GM18873 (cell line): ENCODE results near the gene LARP4.
A peak's percentile ranks its signal among the peaks of the same experiment; 100 is the strongest.
"Not testable (repeated sequence)": the region's sequence is repeated elsewhere in the genome, so short reads cannot be mapped to it uniquely, and the experiment has no call there.

Experiments
- ATAC-seq: cut with Tn5 transposase; IDR thresholded peaks from one replicate; pipeline ENCODE4 v1.9.1; 2021; ENCODE audit warnings: mild to moderate bottlenecking, moderate library complexity, moderate number of reproducible peaks; ENCODE audit not compliant: unreplicated experiment, low FRiP score

The LARP4 gene

GRCh38 chr12:50400638-50401499 is at the start of gene LARP4:
Gene LARP4 (plus strand): TSS chr12:50400885. CDS start chr12:50401011, 126 bp downstream.
- peak; percentile 74 for ATAC-seq

- ATAC-seq, result no peak
Observed at GRCh38 chr12:50351120-50352043, 49.3 kb upstream of the LARP4 start.

- ATAC-seq, result no peak
Observed at GRCh38 chr12:50353404-50353803, 47.3 kb upstream of the LARP4 start.

GRCh38 chr12:50353869-50354593 is 46.7 kb upstream of the LARP4 start:
- ATAC-seq, result no peak

GRCh38 chr12:50354908-50355307 is 45.8 kb upstream of the LARP4 start:
- ATAC-seq, result no peak

GRCh38 chr12:50355365-50355764 is 45.3 kb upstream of the LARP4 start:
- no peak for ATAC-seq

- no peak for ATAC-seq
Observed at GRCh38 chr12:50362671-50363070, 38.0 kb upstream of the LARP4 start.

GRCh38 chr12:50363141-50363540 is 37.5 kb upstream of the LARP4 start:
- no peak for ATAC-seq

GRCh38 chr12:50365709-50366406 is 34.8 kb upstream of the LARP4 start:
- ATAC-seq, result no peak

GRCh38 chr12:50370672-50371071 is 30.0 kb upstream of the LARP4 start:
- not testable (repeated sequence) for ATAC-seq

GRCh38 chr12:50375802-50376201 is 24.9 kb upstream of the LARP4 start:
- ATAC-seq, result no peak

- no peak for ATAC-seq
Observed at GRCh38 chr12:50380761-50381325, 19.8 kb upstream of the LARP4 start.

GRCh38 chr12:50387487-50387886 is 13.2 kb upstream of the LARP4 start:
- ATAC-seq, result no peak

- no peak for ATAC-seq
Observed at GRCh38 chr12:50387972-50388478, 12.7 kb upstream of the LARP4 start.

GRCh38 chr12:50388793-50389192 is 11.9 kb upstream of the LARP4 start:
- not testable (repeated sequence) for ATAC-seq

GRCh38 chr12:50390316-50390741 is 10.4 kb upstream of the LARP4 start:
- no peak for ATAC-seq

- no peak for ATAC-seq
Observed at GRCh38 chr12:50394469-50395029, 6.1 kb upstream of the LARP4 start.

- ATAC-seq, result no peak
Observed at GRCh38 chr12:50397117-50397650, 3.5 kb upstream of the LARP4 start.

GRCh38 chr12:50398931-50399330 is 1.8 kb upstream of the LARP4 start:
- no peak for ATAC-seq
